GM18861 (cell line): ENCODE data around the gene VASP.

Source experiments
- ATAC-seq: cut with Tn5 transposase; IDR thresholded peaks from one replicate; pipeline ENCODE4 v1.9.1; 2021; ENCODE audit not compliant: unreplicated experiment

VASP gene

GRCh38 chr19:45547965-45548609, 40.8 kb downstream of the VASP start:
- ATAC-seq = no peak

- no peak for ATAC-seq
These were observed 46.2 kb downstream of the VASP start for GRCh38 chr19:45553464-45553863.

- no peak for ATAC-seq
These were observed 47.2 kb downstream of the VASP start for GRCh38 chr19:45554481-45554880.

- ATAC-seq = no peak
These were observed 49.6 kb downstream of the VASP start for GRCh38 chr19:45556835-45557234.

DNA sequence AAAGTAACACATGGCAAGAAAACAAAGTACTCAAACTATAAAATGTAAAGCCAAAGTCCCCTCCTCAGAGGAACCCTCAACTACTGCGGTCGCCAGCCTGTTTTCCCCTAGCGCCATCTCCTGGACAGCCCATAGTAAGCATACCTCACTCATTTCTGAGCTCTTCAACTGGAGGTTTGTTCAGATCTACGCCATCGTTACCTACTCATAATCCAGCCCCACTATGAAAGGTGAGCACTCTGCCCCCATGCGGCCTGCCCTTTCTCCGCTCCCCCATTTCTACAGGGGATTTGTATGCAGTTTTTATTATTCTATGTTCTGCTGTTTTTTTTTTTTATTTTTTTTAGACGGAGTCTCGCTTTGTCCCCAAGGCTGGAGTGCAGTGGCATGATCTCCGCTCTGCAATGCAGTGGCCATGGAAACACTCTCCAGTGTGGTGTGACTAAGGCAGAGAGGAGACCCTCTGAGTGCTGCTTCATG, 51.2 kb downstream of the VASP start:
- peak; percentile 65 for ATAC-seq

GRCh38 chr19:45560038-45560437, 52.8 kb downstream of the VASP start:
- no peak for ATAC-seq

DNA sequence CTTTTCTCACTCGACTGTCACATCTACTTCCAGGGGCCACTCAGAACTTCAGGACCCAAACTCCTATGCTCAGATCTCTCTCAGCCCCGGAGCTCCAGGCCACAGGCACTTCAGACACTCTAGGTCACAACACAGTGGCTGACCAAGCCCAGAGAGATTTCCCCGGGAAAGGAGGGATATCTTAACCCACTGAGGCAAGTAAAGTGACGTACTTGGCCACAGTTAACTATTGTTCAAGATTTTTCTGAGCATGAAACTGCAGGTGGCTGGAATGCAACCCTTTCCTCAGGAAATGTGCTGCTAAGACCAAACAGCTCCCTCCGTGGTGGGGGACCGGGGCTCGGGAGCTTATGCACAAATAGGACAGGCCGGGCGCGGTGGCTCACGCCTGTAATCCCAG, 53.4 kb downstream of the VASP start:
- no peak for ATAC-seq

- no peak for ATAC-seq
These were observed 57.0 kb downstream of the VASP start for GRCh38 chr19:45564131-45564780.

DNA sequence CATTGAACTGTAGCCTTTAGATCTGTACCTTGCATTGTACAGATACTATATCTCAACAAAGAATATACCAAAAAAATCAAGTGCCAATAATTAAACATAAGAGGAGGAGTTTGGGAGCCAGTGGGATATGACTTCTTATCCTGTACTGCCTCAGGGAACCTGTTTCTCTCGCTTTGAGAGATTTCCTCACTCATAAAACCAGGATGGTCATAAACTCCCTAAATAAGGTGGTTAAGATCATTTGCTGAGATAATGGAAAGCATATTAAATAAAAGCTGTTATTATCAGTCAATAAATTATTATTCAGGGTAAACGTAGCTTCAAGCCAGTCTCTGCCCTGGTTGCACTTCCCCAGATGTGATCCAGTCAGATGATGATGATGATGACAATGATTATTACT, 60.3 kb downstream of the VASP start:
- ATAC-seq = no peak

DNA sequence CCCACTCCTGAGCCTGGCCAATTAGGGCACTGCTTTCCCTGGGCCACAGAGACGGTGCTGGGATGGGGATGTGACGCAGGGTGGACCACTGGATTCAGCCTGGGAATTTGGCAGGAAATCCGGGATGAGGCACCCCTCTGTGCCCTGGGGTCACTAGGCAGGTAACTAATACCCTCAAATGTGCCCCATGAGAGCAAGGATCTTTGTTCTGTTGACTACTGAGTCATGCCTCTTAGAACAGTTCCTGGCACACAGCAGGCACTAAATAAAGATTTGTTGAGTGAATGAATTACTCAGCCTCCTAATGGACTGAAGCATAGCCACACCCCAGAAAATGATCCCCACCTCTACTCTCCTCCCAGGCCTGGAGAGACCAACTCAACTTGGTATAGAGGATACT, 61.5 kb downstream of the VASP start:
- ATAC-seq = no peak

- no peak for ATAC-seq
These were observed 62.5 kb downstream of the VASP start for GRCh38 chr19:45569619-45570421.

DNA sequence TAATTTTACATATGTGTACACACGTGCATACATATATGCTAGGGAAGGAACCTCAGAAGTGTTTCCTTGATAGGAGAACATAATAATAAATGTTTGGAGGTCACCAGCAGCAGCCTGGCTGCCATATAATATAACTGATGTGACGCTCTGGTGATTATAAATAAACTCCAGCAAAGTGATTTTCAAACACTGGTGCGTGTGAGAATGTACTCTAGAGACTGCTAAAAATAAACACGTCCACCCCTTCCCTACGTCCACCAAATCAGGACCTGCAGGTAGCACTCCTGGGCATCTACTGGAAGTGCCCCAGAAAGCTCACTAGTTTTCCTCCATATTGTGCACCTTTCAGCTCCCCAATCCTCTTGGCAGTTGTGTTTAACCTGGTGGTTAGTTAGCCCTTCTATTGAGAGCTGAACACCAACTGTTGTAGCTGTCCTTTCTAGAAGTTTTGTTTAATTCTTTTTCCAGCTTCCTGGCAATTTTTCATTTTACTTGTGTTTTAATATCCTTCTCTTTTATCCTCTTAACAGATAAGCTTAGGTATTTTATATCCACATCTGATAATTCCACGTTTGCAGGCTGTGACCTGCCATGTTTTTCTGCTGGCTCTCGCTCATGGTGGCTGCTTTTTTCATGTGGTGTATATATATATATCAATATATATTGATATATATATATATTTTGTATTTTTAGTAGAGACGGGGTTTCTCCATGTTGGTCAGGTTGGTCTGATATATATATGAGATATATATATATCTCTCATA, 64.4 kb downstream of the VASP start:
- no peak for ATAC-seq

GRCh38 chr19:45574526-45574925, 67.2 kb downstream of the VASP start:
- ATAC-seq = no peak

GRCh38 chr19:45575216-45575615, 67.9 kb downstream of the VASP start:
- no peak for ATAC-seq
